ENCODE measurements around the gene PRSS12. TPM values are rescaled to one million over a fixed set of nuclear protein-coding genes. Genes with fewer than 3 reads are reported as not detected.

PRSS12 gene
- total RNA-seq, 1 donor from 2014 or later, result 10.4 TPM

- Histone ChIP-seq H3K27me3 (ENCODE audit: control insufficient read depth in 3 of 3, insufficient read depth in 3 of 3, low read length in 3 of 3) (no peaks in the 10 kb centered on the region), H3K4me3 (ENCODE audit: low read length in 3 of 3) (no peak overlapping the region), H3K4me1 (ENCODE audit: control insufficient read depth in 3 of 3, insufficient read depth in 3 of 3, low read length in 3 of 3) (peaks cover 17 to 25% (median 17%) of the 10 kb centered on the region in 3 donors), H3K9ac (ENCODE audit: low read depth in 1 of 3, low read length in 3 of 3) (peak overlapping the region in 1 of 3 donors; percentile 25), H3K27ac (ENCODE audit: low read depth, low read length) (no peak overlapping the region), H3K36me3 (ENCODE audit: control insufficient read depth in 3 of 3, insufficient read depth in 3 of 3, low read length in 3 of 3) (peaks cover 0 to 3% (median 2%) of the 10 kb centered on the region in 3 donors), H3K9me3 (ENCODE audit: control insufficient read depth in 3 of 3, low read length in 3 of 3) (no peaks in the 10 kb centered on the region)
Observed at GRCh38 chr4:118281611-118282442, 71.0 kb downstream of the PRSS12 start.

DNA sequence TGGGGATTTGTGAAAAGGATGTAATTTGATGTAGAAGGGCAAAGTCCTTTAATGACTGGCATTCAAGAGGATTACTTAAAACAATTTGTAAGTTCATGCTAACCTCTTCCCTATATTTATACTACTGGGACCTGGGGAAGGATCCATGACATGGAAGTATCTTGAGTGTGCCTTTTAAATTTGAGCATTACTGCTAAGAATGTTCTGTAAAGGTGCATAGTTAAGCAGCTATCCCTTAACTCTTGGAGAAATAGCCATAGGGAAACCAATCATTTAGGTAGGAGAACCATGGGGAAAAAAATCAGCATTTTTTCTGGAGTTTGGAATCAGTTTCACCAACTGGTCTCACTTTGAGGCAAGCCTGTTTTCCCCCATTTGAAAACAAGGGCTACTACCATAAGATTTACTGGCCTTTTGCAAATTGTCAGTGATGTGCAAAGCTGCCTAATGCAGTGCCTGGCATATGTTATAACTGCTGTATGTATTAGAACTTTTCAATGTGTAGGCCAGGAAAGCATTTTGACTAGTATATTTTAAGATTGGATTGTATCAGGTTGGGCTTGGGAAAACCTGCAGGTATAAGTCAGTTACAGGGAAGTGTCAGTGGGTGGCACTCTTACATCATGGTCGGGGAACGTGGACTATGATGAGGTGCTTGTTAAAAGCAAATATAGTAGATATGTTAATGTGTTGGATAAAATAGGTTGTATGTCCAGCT lies 72.1 kb downstream of the PRSS12 start:
- no peaks in the 10 kb centered on the region for H3K27me3 ChIP-seq (ENCODE audit: control insufficient read depth in 3 of 3, insufficient read depth in 3 of 3, low read length in 3 of 3)
- H3K27ac ChIP-seq (ENCODE audit: low read depth, low read length), result no peak overlapping the region
- H3K36me3 ChIP-seq (ENCODE audit: control insufficient read depth in 3 of 3, insufficient read depth in 3 of 3, low read length in 3 of 3), result peaks cover 0 to 3% (median 2%) of the 10 kb centered on the region in 3 donors
- peaks cover 17 to 25% (median 17%) of the 10 kb centered on the region in 3 donors for H3K4me1 ChIP-seq (ENCODE audit: control insufficient read depth in 3 of 3, insufficient read depth in 3 of 3, low read length in 3 of 3)
- H3K9me3 ChIP-seq (ENCODE audit: control insufficient read depth in 3 of 3, low read length in 3 of 3), result no peaks in the 10 kb centered on the region
- H3K4me3 ChIP-seq (ENCODE audit: low read length in 3 of 3), result no peak overlapping the region
- H3K9ac ChIP-seq (ENCODE audit: low read depth in 1 of 3, low read length in 3 of 3), result peak overlapping the region in 2 of 3 donors; percentile 4 to 32

GRCh38 chr4:118279920-118280432 lies 72.8 kb downstream of the PRSS12 start:
- H3K4me1 ChIP-seq (ENCODE audit: control insufficient read depth in 3 of 3, insufficient read depth in 3 of 3, low read length in 3 of 3), result peaks cover 17 to 25% (median 17%) of the 10 kb centered on the region in 3 donors
- no peaks in the 10 kb centered on the region for H3K27me3 ChIP-seq (ENCODE audit: control insufficient read depth in 3 of 3, insufficient read depth in 3 of 3, low read length in 3 of 3)
- H3K4me3 ChIP-seq (ENCODE audit: low read length in 3 of 3), result peak overlapping the region; percentile 90 to 92 (median 91)
- no peaks in the 10 kb centered on the region for H3K9me3 ChIP-seq (ENCODE audit: control insufficient read depth in 3 of 3, low read length in 3 of 3)
- H3K9ac ChIP-seq (ENCODE audit: low read depth in 1 of 3, low read length in 3 of 3), result peak overlapping the region; percentile 91 to 98 (median 95)
- H3K27ac ChIP-seq (ENCODE audit: low read depth, low read length), result no peak overlapping the region
- H3K36me3 ChIP-seq (ENCODE audit: control insufficient read depth in 3 of 3, insufficient read depth in 3 of 3, low read length in 3 of 3), result peaks cover 0 to 3% (median 2%) of the 10 kb centered on the region in 3 donors

DNA sequence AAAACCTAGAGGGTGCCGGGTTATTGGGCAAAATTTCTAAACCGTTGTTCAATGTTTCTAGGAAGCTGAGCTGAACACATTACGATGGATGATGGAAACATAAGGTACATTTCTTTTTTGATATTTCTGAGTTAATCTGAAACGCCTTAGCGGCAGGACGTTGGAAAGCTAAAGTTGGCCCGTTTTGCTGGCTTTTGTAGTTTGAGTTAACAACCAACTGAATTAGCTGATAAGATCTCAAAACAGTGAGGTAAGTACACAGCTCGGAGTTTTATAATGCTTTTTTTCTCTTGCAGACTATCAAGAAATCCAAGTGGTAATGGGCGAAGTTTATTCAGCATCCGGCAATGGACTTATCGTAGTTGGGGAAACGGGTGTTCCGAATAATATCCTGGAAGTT lies 73.5 kb downstream of the PRSS12 start:
- Histone ChIP-seq H3K9ac (ENCODE audit: low read depth in 1 of 3, low read length in 3 of 3) (peak overlapping the region; percentile 91 to 98 (median 95)), H3K36me3 (ENCODE audit: control insufficient read depth in 3 of 3, insufficient read depth in 3 of 3, low read length in 3 of 3) (peaks cover 0 to 3% (median 2%) of the 10 kb centered on the region in 3 donors), H3K27me3 (ENCODE audit: control insufficient read depth in 3 of 3, insufficient read depth in 3 of 3, low read length in 3 of 3) (no peaks in the 10 kb centered on the region), H3K4me1 (ENCODE audit: control insufficient read depth in 3 of 3, insufficient read depth in 3 of 3, low read length in 3 of 3) (peaks cover 17 to 25% (median 17%) of the 10 kb centered on the region in 3 donors), H3K4me3 (ENCODE audit: low read length in 3 of 3) (peak overlapping the region; percentile 90 to 92 (median 91)), H3K27ac (ENCODE audit: low read depth, low read length) (peak overlapping the region; percentile 95), H3K9me3 (ENCODE audit: control insufficient read depth in 3 of 3, low read length in 3 of 3) (no peaks in the 10 kb centered on the region)

DNA sequence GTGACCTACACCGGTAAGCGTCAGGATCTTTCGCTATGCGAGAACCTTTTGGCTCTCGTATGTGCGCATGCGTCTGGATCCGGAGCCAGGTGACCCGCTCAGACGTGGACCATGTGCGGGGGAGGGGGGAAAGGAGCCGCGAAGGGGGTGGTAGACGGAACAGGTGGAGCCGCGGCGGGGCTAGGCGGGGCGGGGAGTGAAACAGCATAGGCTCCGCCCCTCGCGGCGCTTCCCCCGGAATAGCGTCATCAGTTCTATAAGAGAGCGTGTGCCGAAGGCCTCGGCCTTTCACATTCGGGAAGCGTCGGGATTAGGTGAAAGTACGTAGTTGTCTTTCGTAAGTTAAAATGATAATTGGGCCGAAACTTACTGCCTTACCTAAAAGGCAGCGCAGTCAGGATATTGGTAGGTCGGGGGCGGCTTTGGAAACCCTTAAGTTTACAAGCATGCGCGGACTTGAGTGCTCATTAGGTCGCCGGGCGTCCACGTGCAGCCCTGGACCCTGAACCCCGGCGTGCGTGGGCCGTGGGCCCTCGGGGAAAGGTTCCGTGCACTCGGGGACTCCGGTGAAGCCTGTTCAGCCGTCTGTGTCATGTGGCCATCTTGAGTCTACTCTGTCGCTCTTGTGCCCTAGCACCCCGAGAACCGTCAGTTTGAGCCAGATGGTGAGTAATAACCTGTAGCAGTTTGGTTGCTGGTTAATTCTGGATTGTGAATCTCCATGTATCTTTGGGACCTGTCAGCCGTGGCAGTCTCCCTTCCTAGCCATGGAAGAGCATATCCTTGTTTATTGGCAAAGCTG lies 74.1 kb downstream of the PRSS12 start:
- H3K9me3 ChIP-seq (ENCODE audit: control insufficient read depth in 3 of 3, low read length in 3 of 3), result no peaks in the 10 kb centered on the region
- H3K36me3 ChIP-seq (ENCODE audit: control insufficient read depth in 3 of 3, insufficient read depth in 3 of 3, low read length in 3 of 3), result peaks cover 0 to 3% (median 2%) of the 10 kb centered on the region in 3 donors
- H3K4me1 ChIP-seq (ENCODE audit: control insufficient read depth in 3 of 3, insufficient read depth in 3 of 3, low read length in 3 of 3), result peaks cover 17 to 25% (median 17%) of the 10 kb centered on the region in 3 donors
- no peaks in the 10 kb centered on the region for H3K27me3 ChIP-seq (ENCODE audit: control insufficient read depth in 3 of 3, insufficient read depth in 3 of 3, low read length in 3 of 3)
- H3K9ac ChIP-seq (ENCODE audit: low read depth in 1 of 3, low read length in 3 of 3), result peak overlapping the region; percentile 91 to 98 (median 95)
- H3K27ac ChIP-seq (ENCODE audit: low read depth, low read length), result peak overlapping the region; percentile 95
- peak overlapping the region; percentile 90 to 92 (median 91) for H3K4me3 ChIP-seq (ENCODE audit: low read length in 3 of 3)

DNA sequence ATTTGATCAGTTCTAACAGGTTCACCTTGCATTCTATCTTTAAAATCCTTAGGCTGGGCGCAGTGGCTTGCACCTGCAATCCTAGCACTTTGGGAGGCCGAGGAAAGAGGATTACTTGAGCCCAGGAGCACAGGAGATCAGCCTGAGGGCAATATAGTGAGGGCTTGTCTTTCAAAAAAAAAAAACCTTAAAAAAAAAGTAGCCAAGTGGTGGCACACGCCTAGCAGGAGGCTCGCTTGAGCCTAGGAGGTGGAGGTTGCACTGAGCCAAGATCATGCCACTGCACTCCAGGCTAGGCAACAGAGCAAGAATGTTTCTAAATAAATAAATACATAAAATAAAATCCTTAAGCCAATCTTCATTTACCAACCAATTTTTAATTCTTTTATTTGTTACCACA lies 75.6 kb downstream of the PRSS12 start:
- Histone ChIP-seq H3K4me3 (ENCODE audit: low read length in 3 of 3) (no peak overlapping the region), H3K9ac (ENCODE audit: low read depth in 1 of 3, low read length in 3 of 3) (no peak overlapping the region), H3K4me1 (ENCODE audit: control insufficient read depth in 3 of 3, insufficient read depth in 3 of 3, low read length in 3 of 3) (peaks cover 17 to 25% (median 17%) of the 10 kb centered on the region in 3 donors), H3K27me3 (ENCODE audit: control insufficient read depth in 3 of 3, insufficient read depth in 3 of 3, low read length in 3 of 3) (no peaks in the 10 kb centered on the region), H3K27ac (ENCODE audit: low read depth, low read length) (no peak overlapping the region), H3K36me3 (ENCODE audit: control insufficient read depth in 3 of 3, insufficient read depth in 3 of 3, low read length in 3 of 3) (peaks cover 0 to 3% (median 2%) of the 10 kb centered on the region in 3 donors), H3K9me3 (ENCODE audit: control insufficient read depth in 3 of 3, low read length in 3 of 3) (no peaks in the 10 kb centered on the region)

DNA sequence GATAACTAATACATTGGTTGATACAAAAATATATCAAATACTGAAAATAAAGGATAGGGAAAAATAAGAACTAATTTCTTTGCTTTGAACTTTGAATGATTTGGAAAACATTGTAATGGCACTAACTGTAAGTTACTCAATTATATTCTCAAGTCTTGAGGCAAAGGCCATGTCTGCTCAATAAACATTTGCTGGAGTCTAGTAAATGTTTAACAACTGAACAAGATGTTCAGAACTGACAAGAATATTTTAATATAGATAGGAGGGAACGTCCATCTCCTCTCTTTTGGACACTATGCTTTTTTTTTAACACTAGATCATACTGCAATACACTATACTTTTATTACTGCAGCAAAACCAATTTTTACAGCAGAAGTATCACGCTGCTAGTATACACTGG lies 76.2 kb downstream of the PRSS12 start:
- peaks cover 13 to 19% (median 17%) of the 10 kb centered on the region in 3 donors for H3K4me1 ChIP-seq (ENCODE audit: control insufficient read depth in 3 of 3, insufficient read depth in 3 of 3, low read length in 3 of 3)
- no peak overlapping the region for H3K9ac ChIP-seq (ENCODE audit: low read depth in 1 of 3, low read length in 3 of 3)
- H3K36me3 ChIP-seq (ENCODE audit: control insufficient read depth in 3 of 3, insufficient read depth in 3 of 3, low read length in 3 of 3), result peaks cover 0 to 3% (median 2%) of the 10 kb centered on the region in 3 donors
- no peaks in the 10 kb centered on the region for H3K9me3 ChIP-seq (ENCODE audit: control insufficient read depth in 3 of 3, low read length in 3 of 3)
- no peak overlapping the region for H3K4me3 ChIP-seq (ENCODE audit: low read length in 3 of 3)
- no peak overlapping the region for H3K27ac ChIP-seq (ENCODE audit: low read depth, low read length)
- no peaks in the 10 kb centered on the region for H3K27me3 ChIP-seq (ENCODE audit: control insufficient read depth in 3 of 3, insufficient read depth in 3 of 3, low read length in 3 of 3)

GRCh38 chr4:118273642-118274041 lies 79.2 kb downstream of the PRSS12 start:
- H3K4me3 ChIP-seq (ENCODE audit: low read length in 3 of 3), result no peak overlapping the region
- H3K9me3 ChIP-seq (ENCODE audit: control insufficient read depth in 3 of 3, low read length in 3 of 3), result no peaks in the 10 kb centered on the region
- H3K27ac ChIP-seq (ENCODE audit: low read depth, low read length), result no peak overlapping the region
- no peak overlapping the region for H3K9ac ChIP-seq (ENCODE audit: low read depth in 1 of 3, low read length in 3 of 3)
- no peaks in the 10 kb centered on the region for H3K36me3 ChIP-seq (ENCODE audit: control insufficient read depth in 3 of 3, insufficient read depth in 3 of 3, low read length in 3 of 3)
- H3K4me1 ChIP-seq (ENCODE audit: control insufficient read depth in 3 of 3, insufficient read depth in 3 of 3, low read length in 3 of 3), result no peaks in the 10 kb centered on the region
- no peaks in the 10 kb centered on the region for H3K27me3 ChIP-seq (ENCODE audit: control insufficient read depth in 3 of 3, insufficient read depth in 3 of 3, low read length in 3 of 3)

DNA sequence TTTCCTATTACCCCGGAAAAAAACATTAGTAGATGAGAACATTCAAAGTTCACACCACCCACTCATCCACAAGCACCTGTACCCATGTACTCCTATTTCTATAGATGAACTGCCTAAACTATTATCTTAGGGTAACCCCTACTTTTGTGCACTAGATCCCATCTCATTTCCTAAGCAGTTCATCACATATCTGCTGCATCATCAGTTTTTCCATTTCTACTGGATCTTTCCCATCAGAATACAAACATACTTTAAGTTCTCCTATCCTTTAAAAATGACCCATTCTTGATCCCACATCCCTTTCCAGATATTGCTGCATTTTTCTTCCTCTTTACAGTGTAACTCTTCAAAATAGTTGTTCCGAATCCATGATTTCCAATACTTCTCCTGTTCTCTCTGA lies 81.0 kb downstream of the PRSS12 start:
- Histone ChIP-seq H3K9me3 (ENCODE audit: control insufficient read depth in 3 of 3, low read length in 3 of 3) (no peaks in the 10 kb centered on the region), H3K27me3 (ENCODE audit: control insufficient read depth in 3 of 3, insufficient read depth in 3 of 3, low read length in 3 of 3) (no peaks in the 10 kb centered on the region), H3K4me1 (ENCODE audit: control insufficient read depth in 3 of 3, insufficient read depth in 3 of 3, low read length in 3 of 3) (no peaks in the 10 kb centered on the region)

More for the DNA sequence above, 81.0 kb downstream of the PRSS12 start:
- Histone ChIP-seq H3K9ac (ENCODE audit: low read depth in 1 of 3, low read length in 3 of 3) (no peak overlapping the region), H3K36me3 (ENCODE audit: control insufficient read depth in 3 of 3, insufficient read depth in 3 of 3, low read length in 3 of 3) (no peaks in the 10 kb centered on the region), H3K4me3 (ENCODE audit: low read length in 3 of 3) (no peak overlapping the region), H3K27ac (ENCODE audit: low read depth, low read length) (no peak overlapping the region)

Data from skeletal muscle tissue (tissue), 4 donors.